ENCODE data around the gene MFSD2B. TPM values are rescaled to one million over a fixed set of nuclear protein-coding genes. Genes with fewer than 3 reads are reported as not detected.

Gene MFSD2B
- polyA plus RNA-seq, 3 donors, result 0.06 to 0.18 TPM; not detected in 1

- 0 to 1% (median 1%) methylated on average over 38 of the region's 38 CpGs for WGBS, 3 donors
- no peak within 1 kb of the TSS for H3K27ac ChIP-seq (ENCODE audit: low read depth, low read length)
Observed at GRCh38 chr2:24046930-24047702, 37.2 kb downstream of the MFSD2B start, which contains the start of gene WDCP. Gene WDCP, minus strand, starts transcription at chr2:24047391. Its CDS starts 7,897 bp downstream, at chr2:24039494.

- H3K27ac ChIP-seq (ENCODE audit: low read depth, low read length), result no peak overlapping the region
- WGBS, 3 donors, result 39 to 41% (median 39%) methylated on average over 8 of the region's 8 CpGs
Observed at GRCh38 chr2:24047703-24048033, 37.8 kb downstream of the MFSD2B start.

GRCh38 chr2:24048769-24049484, 39.0 kb downstream of the MFSD2B start:
- H3K27ac ChIP-seq (ENCODE audit: low read depth, low read length), result no peak overlapping the region
- WGBS, 3 donors, result 20 to 23% (median 21%) methylated on average over 23 of the region's 23 CpGs

- WGBS, 3 donors, result 0 to 1% (median 0%) methylated on average over 50 to 52 of the region's 52 CpGs
- H3K27ac ChIP-seq (ENCODE audit: low read depth, low read length), result no peak within 1 kb of the TSS
Observed at GRCh38 chr2:24049485-24050021, 39.7 kb downstream of the MFSD2B start, which contains the start of gene FKBP1B. Gene FKBP1B, plus strand, starts transcription at chr2:24049741. Its CDS starts 109 bp downstream, at chr2:24049850.

GRCh38 chr2:24050041-24050979, 40.4 kb downstream of the MFSD2B start:
- WGBS, 3 donors, result 3 to 5% (median 5%) methylated on average over 42 to 47 of the region's 47 CpGs

GRCh38 chr2:24051833-24052232, 41.9 kb downstream of the MFSD2B start:
- no peak overlapping the region for H3K27ac ChIP-seq (ENCODE audit: low read depth, low read length)
- WGBS, 3 donors, result 71 to 78% (median 73%) methylated on average over 8 of the region's 8 CpGs

More at GRCh38 chr2:24050041-24050979, 40.4 kb downstream of the MFSD2B start:
- H3K27ac ChIP-seq (ENCODE audit: low read depth, low read length), result no peak overlapping the region

GRCh38 chr2:24052951-24053350, 43.1 kb downstream of the MFSD2B start:
- no peak overlapping the region for H3K27ac ChIP-seq (ENCODE audit: low read depth, low read length)
- 88 to 100% (median 97%) methylated on average over 1 of the region's 1 CpG for WGBS, 3 donors

- H3K27ac ChIP-seq (ENCODE audit: low read depth, low read length), result no peak overlapping the region
- WGBS, 3 donors, result 79 to 81% (median 81%) methylated on average over 8 of the region's 8 CpGs
Observed at GRCh38 chr2:24054366-24055010, 44.6 kb downstream of the MFSD2B start.

- 81 to 86% (median 83%) methylated on average over 6 of the region's 6 CpGs for WGBS, 3 donors
- no peak overlapping the region for H3K27ac ChIP-seq (ENCODE audit: low read depth, low read length)
Observed at GRCh38 chr2:24055750-24056149, 45.9 kb downstream of the MFSD2B start.

GRCh38 chr2:24058564-24059271, 48.8 kb downstream of the MFSD2B start:
- H3K27ac ChIP-seq (ENCODE audit: low read depth, low read length), result no peak overlapping the region
- WGBS, 3 donors, result 69 to 91% (median 89%) methylated on average over 4 of the region's 4 CpGs

- WGBS, 3 donors, result 77 to 91% (median 83%) methylated on average over 2 of the region's 2 CpGs
Observed at GRCh38 chr2:24065341-24065740, 55.5 kb downstream of the MFSD2B start.

GRCh38 chr2:24072259-24072658, 62.4 kb downstream of the MFSD2B start:
- H3K27ac ChIP-seq (ENCODE audit: low read depth, low read length), result no peak overlapping the region
- WGBS, 3 donors, result 88 to 97% (median 92%) methylated on average over 4 of the region's 4 CpGs

More at GRCh38 chr2:24065341-24065740, 55.5 kb downstream of the MFSD2B start:
- H3K27ac ChIP-seq (ENCODE audit: low read depth, low read length), result no peak overlapping the region

GRCh38 chr2:24073816-24074215, 63.9 kb downstream of the MFSD2B start:
- WGBS, 3 donors, result 88 to 92% (median 92%) methylated on average over 6 of the region's 6 CpGs

GRCh38 chr2:24075259-24075658, 65.4 kb downstream of the MFSD2B start:
- WGBS, 3 donors, result 49 to 71% (median 65%) methylated on average over 5 of the region's 5 CpGs
- H3K27ac ChIP-seq (ENCODE audit: low read depth, low read length), result no peak overlapping the region

More at GRCh38 chr2:24073816-24074215, 63.9 kb downstream of the MFSD2B start:
- no peak overlapping the region for H3K27ac ChIP-seq (ENCODE audit: low read depth, low read length)
